B cell (primary cell): ENCODE measurements around the gene EVPL. TPM values are rescaled to one million over a fixed set of nuclear protein-coding genes. Genes with fewer than 3 reads are reported as not detected.

ENCODE experiments used
- ATAC-seq: fragments of 200-7000 bp; cut with Tn5 transposase; one replicate; pipeline ENCODE4 v1.10.0; 2021; ENCODE audit warnings: low read depth, mild to moderate bottlenecking, moderate number of reproducible peaks, moderate library complexity
- CTCF ChIA-PET: fragments of 350-600 bp; sonication (Branson Sonifier 250); formaldehyde crosslinking; loops from one replicate; lab custom pipeline; 2021; ENCODE audit warnings: antibody characterized with exemption, inconsistent platforms; lab: Charles Lee
- POLR2A ChIA-PET: fragments of 350-600 bp; sonication (Branson Sonifier 250); formaldehyde crosslinking; loops from one replicate; lab custom pipeline; 2021; ENCODE audit warnings: antibody characterized with exemption; lab: Charles Lee
- DNase-seq: peaks from one replicate; pipeline ENCODE4 v3.0.0; 2013
- H2AFZ ChIP-seq: 2 replicates; pipeline ENCODE4 v1.6.1; 2012; ENCODE audit warnings: mild to moderate bottlenecking, low read depth, low read length; ENCODE audit not compliant: insufficient read depth, poor library complexity, severe bottlenecking
- H3K27ac ChIP-seq, 2 donors: 1 replicate in 1 of 2; 2 replicates in 1 of 2; pipeline ENCODE4 v1.5.1; 2012 to 2013; ENCODE audit warnings: low read length in 2 of 2, mild to moderate bottlenecking in 2 of 2, moderate library complexity in 1 of 2
- H3K27me3 ChIP-seq, 4 experiments: fragments of 200-600 bp in 1 of 4; sonication (generic) in 1 of 4; replicated peaks in 1 of 4; 1 replicate in 2 of 4; 2 replicates in 2 of 4; pipeline versions ENCODE4 v1.6.1 to v1.7.0; 2013 to 2016; ENCODE audit warnings: low read length in 3 of 4, mild to moderate bottlenecking in 2 of 4, mixed read lengths in 1 of 4, moderate library complexity in 1 of 4; ENCODE audit not compliant: insufficient read depth in 4 of 4, control insufficient read depth in 3 of 4; ENCODE audit errors: control extremely low read depth in 1 of 4
- H3K36me3 ChIP-seq, 2 experiments: replicated peaks in 1 of 2; 1 replicate in 1 of 2; 2 replicates in 1 of 2; pipeline versions ENCODE4 v1.6.1 to v1.7.1; 2013; ENCODE audit warnings: low read length in 1 of 2; ENCODE audit not compliant: insufficient read depth in 2 of 2, control insufficient read depth in 1 of 2; ENCODE audit errors: control extremely low read depth in 1 of 2, extremely low read depth in 1 of 2
- H3K4me1 ChIP-seq, 2 donors: fragments of 200-600 bp in 1 of 2; sonication (generic) in 1 of 2; 1 replicate in 1 of 2; 2 replicates in 1 of 2; pipeline versions ENCODE4 v1.5.1 to v1.6.1; 2013 to 2017; ENCODE audit warnings: low read length in 2 of 2; ENCODE audit not compliant: control insufficient read depth in 2 of 2, insufficient read depth in 2 of 2
- H3K4me2 ChIP-seq: replicated peaks from 2 replicates; pipeline ENCODE3; 2012; ENCODE audit warnings: mild to moderate bottlenecking, low read depth, low read length; ENCODE audit not compliant: poor library complexity, severe bottlenecking
- H3K4me3 ChIP-seq, 5 experiments: fragments of 200-600 bp in 1 of 5; sonication (generic) in 1 of 5; 1 replicate in 3 of 5; 2 replicates in 2 of 5; pipeline versions ENCODE4 v1.5.1 to v1.7.0; 2011 to 2016; ENCODE audit warnings: low read length in 4 of 5, mild to moderate bottlenecking in 4 of 5, low read depth in 2 of 5, control low read depth in 1 of 5, moderate library complexity in 1 of 5; ENCODE audit not compliant: insufficient read depth in 1 of 5; ENCODE audit errors: control extremely low read depth in 1 of 5, extremely low read depth in 1 of 5
- H3K79me2 ChIP-seq: fragments of 200-600 bp; sonication (generic); one replicate; pipeline ENCODE4 v1.6.0; 2016; ENCODE audit warnings: low read length; ENCODE audit not compliant: control insufficient read depth, insufficient read depth
- H3K9ac ChIP-seq: fragments of 200-600 bp; sonication (generic); 2 replicates; pipeline ENCODE4 v1.6.1; 2017; ENCODE audit warnings: mild to moderate bottlenecking, low read length, moderate library complexity
- H3K9me3 ChIP-seq, 3 donors: one replicate each; pipeline versions ENCODE4 v1.6.1 to v1.7.1; 2013; ENCODE audit warnings: low read length in 2 of 3; ENCODE audit not compliant: control insufficient read depth in 2 of 3, insufficient read depth in 1 of 3; ENCODE audit errors: control extremely low read depth in 1 of 3
- H4K20me1 ChIP-seq: 2 replicates; pipeline ENCODE4 v1.6.0; 2012; ENCODE audit warnings: mild to moderate bottlenecking, low read length; ENCODE audit not compliant: insufficient read depth, control insufficient read depth, poor library complexity, severe bottlenecking
- H3K27ac Mint-ChIP-seq: one replicate; pipeline ENCODE4 v1.8.0; 2021; ENCODE audit warnings: mixed read lengths
- H3K27me3 Mint-ChIP-seq: one replicate; pipeline ENCODE4 v1.8.0; 2021; ENCODE audit warnings: mixed read lengths
- H3K4me1 Mint-ChIP-seq: one replicate; pipeline ENCODE4 v1.8.0; 2021; ENCODE audit warnings: mixed read lengths
- H3K4me3 Mint-ChIP-seq: one replicate; pipeline ENCODE4 v1.8.0; 2021; ENCODE audit warnings: mixed read lengths
- H3K9me3 Mint-ChIP-seq: one replicate; pipeline ENCODE4 v1.8.0; 2022; ENCODE audit warnings: mixed read lengths; ENCODE audit not compliant: insufficient read depth
- CTCF ChIP-seq: fragments of 200-600 bp; IDR thresholded peaks from one replicate; pipeline ENCODE4 v1.8.0; 2022; ENCODE audit warnings: antibody characterized with exemption, mild to moderate bottlenecking
- EZH2 ChIP-seq: IDR thresholded peaks from 2 replicates; pipeline ENCODE4 v1.6.1; 2012; ENCODE audit warnings: borderline replicate concordance, low read depth, mild to moderate bottlenecking, moderate library complexity, low read length; ENCODE audit not compliant: insufficient read depth, poor library complexity, severe bottlenecking
- WGBS: methylation state at CpG from one replicate; pipeline ENCODE4 v1.1.5; 2013; ENCODE audit warnings: missing lambda C conversion rate; ENCODE audit not compliant: insufficient coverage; 5-methylcytosine and 5-hydroxymethylcytosine counted together
- intact Hi-C: fragments of 100-400 bp; cut with micrococcal nuclease; formaldehyde crosslinking; loops from one replicate; pipeline ENCODE4 v1.10.0; 2022
- polyA plus RNA-seq: library from polyadenylated mRNA; depleted of rRNA; stranded (reverse); fragments of >200 nt; gene quantifications from 2 replicates; pipeline ENCODE4 v1.2.3, GENCODE V29; 2012
- total RNA-seq, 2 donors: library from RNA; stranded (reverse); fragments of 120-200 nt in 1 of 2; gene quantifications; 1 replicate in 1 of 2; 2 replicates in 1 of 2; pipeline versions ENCODE4 v1.2.3 to v1.2.4, GENCODE V29; 2013 to 2022

The EVPL gene
- total and polyA plus RNA-seq, 2 donors (not counting 1 experiment from before 2014, with no cell fraction given), result not detected

DNA sequence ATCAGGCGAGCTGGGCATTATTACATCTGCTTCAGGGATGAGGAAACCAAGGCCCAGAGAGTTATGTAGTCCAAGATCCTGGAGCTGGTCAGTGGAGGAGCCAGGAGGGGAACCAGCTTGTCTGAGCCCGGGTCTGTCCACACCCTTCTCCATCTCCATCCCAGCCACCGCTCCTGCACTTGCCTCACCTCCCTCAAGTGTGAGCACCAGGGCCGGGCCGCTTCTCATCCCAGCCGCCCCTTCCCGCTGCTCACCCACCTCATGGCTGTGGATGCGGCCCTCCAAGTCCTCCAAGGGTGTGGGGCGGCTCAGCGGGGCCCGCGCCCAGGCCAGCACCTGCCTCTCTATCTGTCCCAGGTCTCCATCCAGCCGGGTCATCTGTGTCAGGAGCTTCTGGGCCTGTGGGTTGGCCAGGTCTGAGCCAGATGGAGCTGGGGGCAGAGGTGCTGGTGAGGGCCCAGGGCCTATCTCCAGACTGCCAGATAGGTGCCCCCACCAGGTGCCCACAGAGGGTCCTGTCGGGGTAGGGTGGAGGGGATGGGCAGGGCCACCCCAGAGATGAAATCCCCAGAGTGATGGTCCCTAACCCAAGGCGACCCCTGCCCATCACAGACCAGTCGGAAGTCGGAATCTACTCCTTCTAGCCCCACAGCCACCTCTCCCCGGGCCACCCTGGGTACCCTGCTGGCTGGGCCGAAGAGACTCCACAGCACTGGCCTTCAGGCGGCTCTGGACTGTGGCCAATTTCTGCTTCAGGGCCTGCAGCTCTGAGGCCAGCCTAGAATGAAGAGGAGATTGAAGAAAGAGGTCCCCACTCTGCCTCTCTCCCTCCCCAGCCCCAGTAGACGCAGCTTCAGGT lies 9.4 kb downstream of the EVPL start:
- no peaks in the 10 kb centered on the region for H3K9me3 ChIP-seq
- H3K36me3 ChIP-seq, result no peaks in the 10 kb centered on the region
- no peaks in the 10 kb centered on the region for H3K4me1 Mint-ChIP-seq
- WGBS, result 94% methylated on average over 17 of the region's 21 CpGs
- POLR2A ChIA-PET, result interaction anchor here (0.6 kb wide), 1 partner anchor 365 kb away, joined by 3 read pairs; no protein-coding TSS in a partner anchor
- H3K27ac Mint-ChIP-seq, result no peak overlapping the region
- CTCF ChIA-PET, result interaction anchor here (1.4 to 3.0 kb wide), 2 partner anchors 9 to 282 kb away, joined by 5 to 8 read pairs; no protein-coding TSS in a partner anchor
- no peak overlapping the region for H3K4me3 Mint-ChIP-seq
- no peak overlapping the region for H3K27ac ChIP-seq
- no peaks in the 10 kb centered on the region for H3K9me3 Mint-ChIP-seq
- H3K4me3 ChIP-seq, result no peak overlapping the region
- no peak overlapping the region for H3K4me2 ChIP-seq
- H3K9ac ChIP-seq, result no peak overlapping the region
- no peak overlapping the region for H2AFZ ChIP-seq
- DNase-seq, result no peak
- ATAC-seq, result no peak
- TF ChIP-seq CTCF, result no peak
- no peak for TF ChIP-seq EZH2
- peaks cover 0 to 7% (median 2%) of the 10 kb centered on the region in 4 experiments for H3K27me3 ChIP-seq
- intact Hi-C loops, result no loop called here
- H3K4me1 ChIP-seq, result peaks cover 0 to 7% of the 10 kb centered on the region in 2 donors
- no peaks in the 10 kb centered on the region for H4K20me1 ChIP-seq
- no peaks in the 10 kb centered on the region for H3K79me2 ChIP-seq
- no peaks in the 10 kb centered on the region for H3K27me3 Mint-ChIP-seq

DNA sequence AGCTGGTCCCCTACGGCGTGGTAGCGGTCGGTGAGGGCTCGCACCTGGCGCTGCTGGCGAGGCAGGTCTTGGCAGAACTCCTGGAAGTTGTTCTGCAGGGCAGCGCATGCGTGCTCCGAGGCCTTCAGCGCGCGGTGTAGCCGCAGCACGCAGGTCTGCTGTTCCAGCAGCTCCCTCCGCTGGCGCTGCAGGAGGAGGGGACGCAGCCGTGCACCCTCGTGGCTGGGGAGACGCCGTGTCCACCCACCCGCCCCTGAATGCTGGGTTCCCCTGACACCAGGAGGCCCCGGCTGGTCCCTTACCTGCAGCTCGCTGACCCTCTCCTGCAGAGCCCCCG lies 12.2 kb downstream of the EVPL start:
- CTCF ChIA-PET, result interaction anchor here (0.6 to 4.3 kb wide), 28 partner anchors 8 to 383 kb away, joined by 3 to 59 read pairs (median 5); partner anchors contain the start of genes CDK3, FBF1 and SMIM5
- Histone ChIP-seq H3K4me2 (no peak overlapping the region), H3K4me1 (peaks cover 0 to 7% of the 10 kb centered on the region in 2 donors), H3K27me3 (peaks cover 0 to 7% (median 2%) of the 10 kb centered on the region in 4 experiments), H3K9me3 (no peaks in the 10 kb centered on the region), H3K27ac (no peak overlapping the region), H3K9ac (no peak overlapping the region), H3K79me2 (no peaks in the 10 kb centered on the region), H2AFZ (peak overlapping the region; percentile 43), H3K4me3 (no peak overlapping the region), H4K20me1 (no peaks in the 10 kb centered on the region), H3K36me3 (no peaks in the 10 kb centered on the region)
- WGBS, result 85% methylated on average over 26 of the region's 26 CpGs
- H3K4me1 Mint-ChIP-seq, result no peaks in the 10 kb centered on the region
- no peaks in the 10 kb centered on the region for H3K27me3 Mint-ChIP-seq
- TF ChIP-seq EZH2 (no peak), CTCF (no peak)
- H3K27ac Mint-ChIP-seq, result no peak overlapping the region
- ATAC-seq (no peak), DNase-seq (no peak)
- POLR2A ChIA-PET, result no interaction called here
- H3K9me3 Mint-ChIP-seq, result no peaks in the 10 kb centered on the region
- no peak overlapping the region for H3K4me3 Mint-ChIP-seq
- intact Hi-C loops, result no loop called here
